A673 (cell line): Measurements from ENCODE around the gene VAMP2. TPM values are rescaled to one million over a fixed set of nuclear protein-coding genes. Genes with fewer than 3 reads are reported as not detected.

Experiments used
- BruUV-seq: library from RNA; stranded (reverse); fragments of 400-500 nt; replicated peaks from 2 replicates; lab custom pipeline; 2021; lab: Mats Ljungman, UMichigan
- CTCF ChIA-PET: fragments of 300-600 bp; sonication (Branson Sonifier 250); formaldehyde crosslinking; loops from one replicate; lab custom pipeline; 2022; ENCODE audit warnings: antibody characterized with exemption; lab: Charles Lee
- POLR2A ChIA-PET: fragments of 300-600 bp; sonication (Branson Sonifier 250); formaldehyde crosslinking; loops from one replicate; lab custom pipeline; 2022; ENCODE audit warnings: antibody characterized with exemption; ENCODE audit not compliant: low non-redundant PET; lab: Charles Lee
- DNase-seq: peaks from one replicate; pipeline ENCODE4 v3.0.0-alpha.2; 2015; ENCODE audit warnings: low spot score
- H3K27ac ChIP-seq: fragments of 200-600 bp; sonication (generic); 2 replicates; pipeline ENCODE4 v1.5.1; 2016; ENCODE audit warnings: mixed run types, low read depth, mild to moderate bottlenecking, mixed read lengths, antibody characterized with exemption, low read length; ENCODE audit not compliant: poor library complexity, severe bottlenecking
- H3K27me3 ChIP-seq: fragments of 200-600 bp; sonication (generic); replicated peaks from 2 replicates; pipeline ENCODE4 v1.6.1; 2017; ENCODE audit warnings: mixed run types, low read depth, mild to moderate bottlenecking, mixed read lengths, antibody characterized with exemption, low read length; ENCODE audit not compliant: insufficient read depth, poor library complexity
- H3K36me3 ChIP-seq: fragments of 200-600 bp; sonication (generic); 2 replicates; pipeline ENCODE4 v1.6.1; 2016; ENCODE audit warnings: mixed run types, mild to moderate bottlenecking, mixed read lengths, antibody characterized with exemption, low read length; ENCODE audit not compliant: insufficient read depth, poor library complexity, severe bottlenecking
- H3K4me1 ChIP-seq: fragments of 200-600 bp; sonication (generic); 2 replicates; pipeline ENCODE4 v1.6.1; 2017; ENCODE audit warnings: mixed run types, mild to moderate bottlenecking, mixed read lengths, antibody characterized with exemption, low read length; ENCODE audit not compliant: insufficient read depth, poor library complexity, severe bottlenecking
- H3K4me3 ChIP-seq: fragments of 200-600 bp; sonication (generic); 2 replicates; pipeline ENCODE4 v1.5.1; 2016; ENCODE audit warnings: low read depth, mixed run types, mild to moderate bottlenecking, mixed read lengths, low read length; ENCODE audit not compliant: poor library complexity, severe bottlenecking
- H3K9me3 ChIP-seq: fragments of 200-600 bp; sonication (generic); 2 replicates; pipeline ENCODE4 v1.6.1; 2016; ENCODE audit warnings: mixed run types, low read depth, mild to moderate bottlenecking, mixed read lengths, antibody characterized with exemption, low read length; ENCODE audit not compliant: poor library complexity, severe bottlenecking
- EZH2 ChIP-seq: fragments of 200-600 bp; sonication (generic); IDR thresholded peaks from 2 replicates; pipeline ENCODE4 v1.6.1; 2017; ENCODE audit warnings: borderline replicate concordance, low read depth, mild to moderate bottlenecking, mixed read lengths, antibody characterized with exemption, low read length; ENCODE audit not compliant: poor library complexity, severe bottlenecking
- intact Hi-C: fragments of 100-400 bp; cut with micrococcal nuclease; formaldehyde crosslinking; loops from one replicate; pipeline ENCODE4 v1.10.0; 2022; ENCODE audit not compliant: unreplicated experiment
- total RNA-seq: library from RNA; stranded (reverse); gene quantifications from 2 replicates; pipeline ENCODE4 v1.2.3, GENCODE V29; 2021
- TF ChIP-seq, protein P1 (sequence below): fragments of 300-800, 200-600 bp; sonication (generic); conservative IDR thresholded peaks from 2 replicates; pipeline ENCODE4 v1.5.1; 2017; ENCODE audit warnings: low read depth, mild to moderate bottlenecking, antibody characterized with exemption, low read length, moderate library complexity, mixed read lengths

The VAMP2 gene
- total RNA-seq, 1 experiment from 2014 or later, result 41.3 TPM

DNA sequence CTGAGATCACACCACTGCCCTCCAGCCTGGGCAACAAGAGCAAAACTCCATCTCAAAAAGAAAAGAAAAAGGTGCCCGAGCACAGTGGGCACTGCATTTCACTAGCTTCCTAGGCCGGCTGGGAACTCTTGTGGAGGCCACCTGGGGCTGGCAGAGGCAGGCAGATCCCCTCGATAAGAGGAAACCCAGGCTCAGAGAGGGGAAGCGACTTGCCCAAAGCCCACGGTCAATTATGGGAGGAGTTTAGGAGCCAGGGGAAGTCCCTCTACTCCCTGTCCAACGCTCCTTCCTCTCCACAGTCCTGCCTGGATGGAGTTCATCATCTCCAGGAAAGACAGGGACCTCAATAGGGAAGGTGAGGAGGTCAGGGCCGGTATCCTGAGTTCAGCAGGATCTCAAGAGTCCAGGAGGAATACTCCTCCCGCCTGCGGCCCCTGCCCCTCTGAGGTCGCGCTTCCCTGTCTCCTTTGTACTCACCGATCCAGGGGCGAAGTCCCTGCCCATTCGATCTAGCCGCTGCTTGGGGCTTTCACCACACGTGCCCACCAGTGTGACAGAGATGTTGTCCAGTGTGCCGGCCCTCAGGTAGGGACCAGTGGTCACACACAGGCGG lies 45.3 kb downstream of the VAMP2 start:
- H3K27ac ChIP-seq, result no peak overlapping the region
- peak overlapping the region; percentile 68 for H3K4me3 ChIP-seq
- DNase-seq, result no peak
- ChIA-PET CTCF (interaction anchor here (0.6 to 2.7 kb wide), 3 partner anchors 24 to 1105 kb away, joined by 3 to 12 read pairs (median 3); no protein-coding TSS in a partner anchor), POLR2A (no interaction called here)
- intact Hi-C loops, result loop anchor here (5.0 kb wide), 3 partner anchors 35 to 185 kb away; partner anchors contain the start of genes CNTROB and TRAPPC1
- H3K36me3 ChIP-seq, result no peaks in the 10 kb centered on the region
- no peaks in the 10 kb centered on the region for H3K9me3 ChIP-seq
- no peaks in the 10 kb centered on the region for H3K27me3 ChIP-seq
- H3K4me1 ChIP-seq, result no peaks in the 10 kb centered on the region
- BruUV-seq, result no TSS peak
- TF ChIP-seq, protein P1, sequence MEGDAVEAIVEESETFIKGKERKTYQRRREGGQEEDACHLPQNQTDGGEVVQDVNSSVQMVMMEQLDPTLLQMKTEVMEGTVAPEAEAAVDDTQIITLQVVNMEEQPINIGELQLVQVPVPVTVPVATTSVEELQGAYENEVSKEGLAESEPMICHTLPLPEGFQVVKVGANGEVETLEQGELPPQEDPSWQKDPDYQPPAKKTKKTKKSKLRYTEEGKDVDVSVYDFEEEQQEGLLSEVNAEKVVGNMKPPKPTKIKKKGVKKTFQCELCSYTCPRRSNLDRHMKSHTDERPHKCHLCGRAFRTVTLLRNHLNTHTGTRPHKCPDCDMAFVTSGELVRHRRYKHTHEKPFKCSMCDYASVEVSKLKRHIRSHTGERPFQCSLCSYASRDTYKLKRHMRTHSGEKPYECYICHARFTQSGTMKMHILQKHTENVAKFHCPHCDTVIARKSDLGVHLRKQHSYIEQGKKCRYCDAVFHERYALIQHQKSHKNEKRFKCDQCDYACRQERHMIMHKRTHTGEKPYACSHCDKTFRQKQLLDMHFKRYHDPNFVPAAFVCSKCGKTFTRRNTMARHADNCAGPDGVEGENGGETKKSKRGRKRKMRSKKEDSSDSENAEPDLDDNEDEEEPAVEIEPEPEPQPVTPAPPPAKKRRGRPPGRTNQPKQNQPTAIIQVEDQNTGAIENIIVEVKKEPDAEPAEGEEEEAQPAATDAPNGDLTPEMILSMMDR, result no peak
- TF ChIP-seq EZH2, result no peak

DNA sequence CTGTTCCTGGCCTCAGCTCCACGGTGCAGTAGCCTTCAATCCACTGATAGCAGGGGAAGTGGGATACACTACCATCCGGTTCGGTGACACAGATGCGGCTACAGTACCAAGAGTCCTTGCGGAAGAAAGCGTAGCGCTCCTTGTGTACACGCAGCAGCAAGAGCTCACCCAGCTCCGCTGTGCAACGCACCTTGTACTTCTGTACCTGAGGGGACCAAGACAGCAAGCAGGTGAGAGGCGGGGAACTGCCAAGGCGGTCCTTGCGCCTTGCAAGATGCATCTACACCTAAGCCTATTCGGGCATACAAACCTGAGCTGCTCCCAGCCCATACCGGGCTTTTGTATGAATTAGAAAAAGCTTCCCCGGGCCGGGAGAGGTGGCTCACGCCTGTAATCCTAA lies 46.0 kb downstream of the VAMP2 start:
- no TSS peak for BruUV-seq
- H3K36me3 ChIP-seq, result no peaks in the 10 kb centered on the region
- TF ChIP-seq EZH2, result no peak
- TF ChIP-seq, protein P1, result no peak
- no peak for DNase-seq
- intact Hi-C loops, result loop anchor here (5.0 kb wide), 3 partner anchors 34 to 184 kb away; partner anchors contain the start of genes CNTROB and TRAPPC1
- H3K4me1 ChIP-seq, result no peaks in the 10 kb centered on the region
- CTCF ChIA-PET, result interaction anchor here (1.1 kb wide), 1 partner anchor 26 kb away, joined by 3 read pairs; no protein-coding TSS in a partner anchor
- POLR2A ChIA-PET, result no interaction called here
- no peaks in the 10 kb centered on the region for H3K9me3 ChIP-seq
- no peak overlapping the region for H3K27ac ChIP-seq
- no peaks in the 10 kb centered on the region for H3K27me3 ChIP-seq
- H3K4me3 ChIP-seq, result no peak overlapping the region

DNA sequence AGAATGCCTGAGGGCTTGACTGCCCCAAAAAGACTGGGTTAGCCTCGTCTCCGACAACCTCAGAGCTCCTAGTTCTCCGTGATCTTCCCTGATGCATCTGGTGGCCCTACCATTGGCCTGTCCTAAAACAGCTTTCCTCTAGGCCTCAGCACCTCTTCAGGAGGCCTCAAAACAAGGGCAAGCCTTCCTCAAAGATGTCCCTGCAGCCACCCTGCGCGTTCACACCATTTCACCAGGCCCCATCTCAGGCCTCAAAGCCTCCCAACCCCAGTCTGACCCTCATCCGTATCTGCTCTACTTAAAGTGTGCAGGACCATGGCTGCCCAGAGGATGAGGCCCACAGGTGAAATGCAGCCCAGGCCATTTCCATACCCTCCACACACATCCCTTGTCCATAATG lies 51.8 kb downstream of the VAMP2 start:
- Histone ChIP-seq H3K4me3 (no peak overlapping the region), H3K9me3 (no peaks in the 10 kb centered on the region), H3K27ac (no peak overlapping the region), H3K27me3 (no peaks in the 10 kb centered on the region), H3K4me1 (peaks cover 5% of the 10 kb centered on the region), H3K36me3 (no peaks in the 10 kb centered on the region)
- no TSS peak for BruUV-seq
- CTCF ChIA-PET, result no interaction called here
- no peak for TF ChIP-seq EZH2
- no peak for DNase-seq
- intact Hi-C loops, result no loop called here
- POLR2A ChIA-PET, result no interaction called here
